IMR-90 (cell line): ENCODE results near the gene STXBP2. TPM values are rescaled to one million over a fixed set of nuclear protein-coding genes. Genes with fewer than 3 reads are reported as not detected.

ENCODE experiments used
- ATAC-seq: fragments of 200-7000 bp; cut with Tn5 transposase; 2 replicates; pipeline ENCODE4 v1.9.1; 2020; ENCODE audit warnings: low read depth, mild to moderate bottlenecking, moderate library complexity
- BruUV-seq: library from RNA; stranded (reverse); fragments of 400-500 nt; replicated peaks from 2 replicates; lab custom pipeline; 2021; lab: Mats Ljungman, UMichigan
- CTCF ChIA-PET: fragments of 300-600 bp; formaldehyde crosslinking; extraction: SDS; loops from one replicate; lab custom pipeline; 2021; ENCODE audit warnings: antibody characterized with exemption; lab: Yijun Ruan, JAX
- POLR2A ChIA-PET: fragments of 300-600 bp; sonication (Branson Sonifier 250); formaldehyde crosslinking; loops from one replicate; lab custom pipeline; 2022; ENCODE audit warnings: antibody characterized with exemption; ENCODE audit not compliant: unreplicated experiment; lab: Charles Lee
- DNase-seq: peaks from one replicate; pipeline ENCODE4 v3.0.0; 2013
- H2AFZ ChIP-seq: replicated peaks from 2 replicates; pipeline ENCODE3; 2013; ENCODE audit warnings: low read length, mild to moderate bottlenecking; ENCODE audit not compliant: poor library complexity
- H2AK5ac ChIP-seq: 2 replicates; pipeline ENCODE4 v1.6.1; 2013; ENCODE audit warnings: low read depth, low read length, inconsistent platforms
- H2AK9ac ChIP-seq: replicated peaks from 2 replicates; pipeline ENCODE3; 2013; ENCODE audit warnings: mild to moderate bottlenecking, low read depth, low read length, moderate library complexity; ENCODE audit not compliant: poor library complexity
- H2BK120ac ChIP-seq: 2 replicates; pipeline ENCODE4 v1.6.1; 2013; ENCODE audit warnings: low read depth, low read length, inconsistent platforms
- H2BK15ac ChIP-seq: 3 replicates; pipeline ENCODE4 v1.6.1; 2013; ENCODE audit warnings: low read depth, low read length, inconsistent platforms
- H2BK20ac ChIP-seq: 2 replicates; pipeline ENCODE4 v1.6.1; 2013; ENCODE audit warnings: low read depth, mild to moderate bottlenecking, inconsistent platforms, low read length, moderate library complexity
- H2BK5ac ChIP-seq: 2 replicates; pipeline ENCODE4 v1.6.1; 2013; ENCODE audit warnings: mild to moderate bottlenecking, low read depth, low read length, inconsistent platforms; ENCODE audit not compliant: poor library complexity, severe bottlenecking
- H3K14ac ChIP-seq: replicated peaks from 2 replicates; pipeline ENCODE4 v1.6.1; 2013; ENCODE audit warnings: low read depth, low read length, inconsistent platforms
- H3K18ac ChIP-seq: 2 replicates; pipeline ENCODE4 v1.6.1; 2013; ENCODE audit warnings: low read depth, low read length, control low read depth
- H3K23ac ChIP-seq: 2 replicates; pipeline ENCODE4 v1.6.1; 2013; ENCODE audit warnings: low read depth, low read length, inconsistent platforms
- H3K27ac ChIP-seq: 2 replicates; pipeline ENCODE4 v1.5.1; 2013; ENCODE audit warnings: mild to moderate bottlenecking, control low read depth, low read length; ENCODE audit not compliant: insufficient read depth
- H3K27me3 ChIP-seq: 2 replicates; pipeline ENCODE4 v1.6.1; 2013; ENCODE audit warnings: low read length; ENCODE audit not compliant: control insufficient read depth, insufficient read depth
- H3K36me3 ChIP-seq: 2 replicates; pipeline ENCODE4 v1.6.1; 2013; ENCODE audit warnings: low read length, mixed read lengths; ENCODE audit not compliant: control insufficient read depth, insufficient read depth
- H3K4ac ChIP-seq: 2 replicates; pipeline ENCODE4 v1.6.1; 2013; ENCODE audit warnings: low read depth, low read length, inconsistent platforms
- H3K4me1 ChIP-seq: 2 replicates; pipeline ENCODE4 v1.6.1; 2013; ENCODE audit warnings: low read length, mixed read lengths; ENCODE audit not compliant: control insufficient read depth, insufficient read depth
- H3K4me2 ChIP-seq: 2 replicates; pipeline ENCODE4 v1.6.1; 2013; ENCODE audit warnings: low read depth, mild to moderate bottlenecking, control low read depth, low read length, moderate library complexity
- H3K4me3 ChIP-seq: 2 replicates; pipeline ENCODE4 v1.5.1; 2013; ENCODE audit warnings: low read depth, mild to moderate bottlenecking, control low read depth, low read length, moderate library complexity; ENCODE audit not compliant: insufficient read depth
- H3K56ac ChIP-seq: 2 replicates; pipeline ENCODE4 v1.6.1; 2013; ENCODE audit warnings: low read length, inconsistent platforms; ENCODE audit not compliant: insufficient read depth; ENCODE audit errors: extremely low read depth
- H3K79me1 ChIP-seq, 2 experiments: 2 replicates each; pipeline ENCODE4 v1.6.1; 2013; ENCODE audit warnings: low read length in 2 of 2, inconsistent platforms in 1 of 2, low read depth in 1 of 2
- H3K9ac ChIP-seq: 2 replicates; pipeline ENCODE4 v1.6.1; 2013; ENCODE audit warnings: low read depth, low read length, control low read depth
- H3K9me1 ChIP-seq: 2 replicates; pipeline ENCODE4 v1.6.1; 2013; ENCODE audit warnings: low read length, inconsistent platforms; ENCODE audit not compliant: insufficient read depth
- H3K9me3 ChIP-seq: 2 replicates; pipeline ENCODE4 v1.6.1; 2013; ENCODE audit warnings: low read length; ENCODE audit not compliant: control insufficient read depth, insufficient read depth
- H4K20me1 ChIP-seq: 2 replicates; pipeline ENCODE4 v1.6.1; 2013; ENCODE audit warnings: low read length, inconsistent platforms; ENCODE audit not compliant: insufficient read depth
- H4K5ac ChIP-seq: 2 replicates; pipeline ENCODE4 v1.6.1; 2013; ENCODE audit warnings: mild to moderate bottlenecking, low read depth, low read length, control low read depth
- H4K8ac ChIP-seq, 2 experiments: 2 replicates each; pipeline ENCODE4 v1.6.1; 2013; ENCODE audit warnings: low read depth in 2 of 2, low read length in 2 of 2, control low read depth in 1 of 2, inconsistent platforms in 1 of 2
- H4K91ac ChIP-seq: 2 replicates; pipeline ENCODE4 v1.6.1; 2013; ENCODE audit warnings: low read depth, low read length, inconsistent platforms; ENCODE audit not compliant: insufficient read depth
- BHLHE40 ChIP-seq: fragments of 150-350 bp; IDR thresholded peaks from 2 replicates; pipeline ENCODE4 v1.6.1; 2016; ENCODE audit warnings: mild to moderate bottlenecking, low read depth, low read length
- CEBPB ChIP-seq: IDR thresholded peaks from 2 replicates; pipeline ENCODE4 v1.6.1; 2012; ENCODE audit warnings: low read depth, low read length, improper control_type of control experiment
- CHD1 ChIP-seq: IDR thresholded peaks from 2 replicates; pipeline ENCODE4 v1.6.1; 2012; ENCODE audit warnings: low read depth, low read length, improper control_type of control experiment
- CTCF ChIP-seq: conservative IDR thresholded peaks from 2 replicates; pipeline ENCODE4 v1.5.1; 2012; ENCODE audit warnings: mild to moderate bottlenecking, low read depth, low read length, improper control_type of control experiment
- FOS ChIP-seq: fragments of 150-350 bp; IDR thresholded peaks from 2 replicates; pipeline ENCODE4 v1.6.1; 2016; ENCODE audit warnings: low read depth, low read length
- MAZ ChIP-seq: IDR thresholded peaks from 2 replicates; pipeline ENCODE4 v1.6.1; 2012; ENCODE audit warnings: low read depth, mild to moderate bottlenecking, low read length, improper control_type of control experiment, moderate library complexity, borderline replicate concordance
- MXI1 ChIP-seq: IDR thresholded peaks from 2 replicates; pipeline ENCODE4 v1.6.1; 2012; ENCODE audit warnings: low read depth, mild to moderate bottlenecking, low read length, moderate library complexity, borderline replicate concordance
- NFE2L2 ChIP-seq: fragments of 150-350 bp; IDR thresholded peaks from 2 replicates; pipeline ENCODE4 v1.6.1; 2016; ENCODE audit warnings: low read depth, mild to moderate bottlenecking, low read length
- RCOR1 ChIP-seq: IDR thresholded peaks from 2 replicates; pipeline ENCODE4 v1.6.1; 2012; ENCODE audit warnings: mild to moderate bottlenecking, low read length, improper control_type of control experiment; ENCODE audit not compliant: insufficient replicate concordance
- SMC3 ChIP-seq: fragments of 150-350 bp; IDR thresholded peaks from 2 replicates; pipeline ENCODE4 v1.6.1; 2016; ENCODE audit warnings: low read depth, mild to moderate bottlenecking, antibody characterized with exemption, low read length, moderate library complexity
- WGBS, 2 experiments: methylation state at CpG; one replicate each; pipeline versions ENCODE4 v1.1.5 to v1.1.7; 2013; ENCODE audit warnings: missing lambda C conversion rate in 2 of 2; ENCODE audit not compliant: insufficient read length in 1 of 2; ENCODE audit errors: extremely low coverage in 2 of 2; 5-methylcytosine and 5-hydroxymethylcytosine counted together
- dilution Hi-C: fragments of 300-500 bp; cut with HindIII; formaldehyde crosslinking; loops from one replicate; pipeline ENCODE4 v1.14.3; 2018; ENCODE audit warnings: low sequenced_read_pairs; ENCODE audit not compliant: unreplicated experiment
- in situ Hi-C: fragments of 300-500 bp; cut with MboI; formaldehyde crosslinking; loops from 3 replicates; pipeline ENCODE4 v1.14.3; 2019; ENCODE audit warnings: low sequenced_read_pairs, inconsistent platforms, mixed read lengths
- intact Hi-C: fragments of 100-400 bp; cut with micrococcal nuclease; formaldehyde crosslinking; loops from 2 replicates; pipeline ENCODE4 v1.10.0; 2022
- polyA plus RNA-seq, 3 experiments: library from polyadenylated mRNA; depleted of rRNA; stranded (reverse); fragments of >200 nt; gene quantifications; 2 replicates each; pipeline ENCODE4 v1.2.3, GENCODE V29; 2012; ENCODE audit warnings: low replicate concordance in 1 of 3
- total RNA-seq: library from RNA; depleted of rRNA; stranded (reverse); fragments of >200 nt; gene quantifications from 2 replicates; pipeline ENCODE4 v1.2.3, GENCODE V29; 2012

Gene STXBP2
- total and polyA plus RNA-seq, 2 of the 4 experiments (the other 2 are of a cell fraction), result 3.9 to 12.6 TPM

GRCh38 chr19:7645163-7645562 lies 8.3 kb downstream of the STXBP2 start:
- Histone ChIP-seq H4K5ac (no peak overlapping the region), H2BK5ac (no peak overlapping the region), H3K18ac (no peak overlapping the region), H4K91ac (no peak overlapping the region), H3K9ac (no peak overlapping the region), H3K9me1 (peaks cover 2% of the 10 kb centered on the region; the same call in 1 of the 2 replicates), H2BK120ac (no peak overlapping the region), H3K4me1 (no peaks in the 10 kb centered on the region), H3K23ac (no peak overlapping the region), H2BK20ac (no peak overlapping the region), H2AK5ac (no peak overlapping the region), H3K14ac (no peak overlapping the region), H2AK9ac (no peak overlapping the region), H3K27ac (no peak overlapping the region), H3K9me3 (no peaks in the 10 kb centered on the region), H2AFZ (no peak overlapping the region), H3K56ac (no peak overlapping the region), H3K27me3 (peaks cover 3% of the 10 kb centered on the region; the same call in 1 of the 2 replicates), H3K79me1 (no peaks in the 10 kb centered on the region), H3K4me2 (no peak overlapping the region), H3K4ac (no peak overlapping the region), H4K8ac (no peak overlapping the region), H4K20me1 (no peaks in the 10 kb centered on the region), H2BK15ac (no peak overlapping the region), H3K4me3 (no peak overlapping the region), H3K36me3 (no peaks in the 10 kb centered on the region)
- no peak for DNase-seq
- ChIA-PET POLR2A (no interaction called here), CTCF (no interaction called here)
- in situ Hi-C loops, result no loop called here
- intact Hi-C loops, result no loop called here
- no peak for ATAC-seq
- dilution Hi-C loops, result no loop called here
- no TSS peak for BruUV-seq
- 86% methylated on average over 9 of the region's 14 CpGs; no CpG with 5 or more reads in 1 of the 2 experiments for WGBS, 2 experiments
- TF ChIP-seq CHD1 (no peak), MAZ (no peak), SMC3 (no peak), BHLHE40 (no peak), MXI1 (no peak), CEBPB (no peak), CTCF (no peak), FOS (no peak), NFE2L2 (no peak), RCOR1 (no peak)
